Measurements from ENCODE around the gene GRAMD1B. TPM values are rescaled to one million over a fixed set of nuclear protein-coding genes. Genes with fewer than 3 reads are reported as not detected.

Gene GRAMD1B
- total RNA-seq, 1 experiment from 2014 or later, result 82.1 TPM

- Histone ChIP-seq H3K36me3 (ENCODE audit: low read depth, low read length) (no peaks in the 10 kb centered on the region), H4K20me1 (ENCODE audit: low read length) (no peaks in the 10 kb centered on the region), H3K9ac (ENCODE audit: low read length) (no peak overlapping the region), H3K4me2 (ENCODE audit: low read length) (no peak overlapping the region), H3F3A (ENCODE audit: low read length, unreplicated experiment) (no peaks in the 10 kb centered on the region), H2AFZ (ENCODE audit: low read length) (no peak overlapping the region), H3K27ac (ENCODE audit: low read length) (no peak overlapping the region), H3K9me3 (ENCODE audit: low read length) (no peaks in the 10 kb centered on the region), H3K9me2 (replicated peaks; ENCODE audit: low read length) (no peaks in the 10 kb centered on the region), H3K4me3 (ENCODE audit: low read length) (no peak overlapping the region), H3K4me1 (ENCODE audit: insufficient read depth, low read length) (no peaks in the 10 kb centered on the region), H3K79me2 (ENCODE audit: low read length) (no peaks in the 10 kb centered on the region), H3K27me3 (ENCODE audit: low read length) (no peaks in the 10 kb centered on the region)
- ChIA-PET CTCF (no interaction called here), POLR2A (ENCODE audit: unreplicated experiment) (no interaction called here)
- ATAC-seq (peak; percentile 11; the same call in 1 of the 2 replicates), DNase-seq (peak; percentile 9)
- BruUV-seq (replicated peaks), result no TSS peak
- intact Hi-C loops (cut with micrococcal nuclease), result no loop called here
- TF ChIP-seq EZH2 (IDR thresholded peaks at IDR 0.05; ENCODE audit: low read length, unreplicated experiment) (no peak), EZH2phosphoT487 (IDR thresholded peaks at IDR 0.05; ENCODE audit: borderline replicate concordance, low read length) (no peak)
- TF ChIP-seq, protein P1, sequence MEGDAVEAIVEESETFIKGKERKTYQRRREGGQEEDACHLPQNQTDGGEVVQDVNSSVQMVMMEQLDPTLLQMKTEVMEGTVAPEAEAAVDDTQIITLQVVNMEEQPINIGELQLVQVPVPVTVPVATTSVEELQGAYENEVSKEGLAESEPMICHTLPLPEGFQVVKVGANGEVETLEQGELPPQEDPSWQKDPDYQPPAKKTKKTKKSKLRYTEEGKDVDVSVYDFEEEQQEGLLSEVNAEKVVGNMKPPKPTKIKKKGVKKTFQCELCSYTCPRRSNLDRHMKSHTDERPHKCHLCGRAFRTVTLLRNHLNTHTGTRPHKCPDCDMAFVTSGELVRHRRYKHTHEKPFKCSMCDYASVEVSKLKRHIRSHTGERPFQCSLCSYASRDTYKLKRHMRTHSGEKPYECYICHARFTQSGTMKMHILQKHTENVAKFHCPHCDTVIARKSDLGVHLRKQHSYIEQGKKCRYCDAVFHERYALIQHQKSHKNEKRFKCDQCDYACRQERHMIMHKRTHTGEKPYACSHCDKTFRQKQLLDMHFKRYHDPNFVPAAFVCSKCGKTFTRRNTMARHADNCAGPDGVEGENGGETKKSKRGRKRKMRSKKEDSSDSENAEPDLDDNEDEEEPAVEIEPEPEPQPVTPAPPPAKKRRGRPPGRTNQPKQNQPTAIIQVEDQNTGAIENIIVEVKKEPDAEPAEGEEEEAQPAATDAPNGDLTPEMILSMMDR (conservative IDR thresholded peaks at IDR 0.05; ENCODE audit: low read depth, low read length), result no peak
Measured at GRCh38 chr11:123391646-123392348, 38.3 kb upstream of the GRAMD1B start.

GRCh38 chr11:123392431-123392830 lies 37.6 kb upstream of the GRAMD1B start:
- Histone ChIP-seq H3K36me3 (ENCODE audit: low read depth, low read length) (no peaks in the 10 kb centered on the region), H3K4me2 (ENCODE audit: low read length) (no peak overlapping the region), H3F3A (ENCODE audit: low read length, unreplicated experiment) (no peaks in the 10 kb centered on the region), H3K9me2 (replicated peaks; ENCODE audit: low read length) (no peaks in the 10 kb centered on the region), H3K9me3 (ENCODE audit: low read length) (no peaks in the 10 kb centered on the region), H2AFZ (ENCODE audit: low read length) (no peak overlapping the region), H3K79me2 (ENCODE audit: low read length) (no peaks in the 10 kb centered on the region), H3K27me3 (ENCODE audit: low read length) (no peaks in the 10 kb centered on the region), H3K27ac (ENCODE audit: low read length) (no peak overlapping the region), H3K4me3 (ENCODE audit: low read length) (no peak overlapping the region), H4K20me1 (ENCODE audit: low read length) (no peaks in the 10 kb centered on the region), H3K9ac (ENCODE audit: low read length) (no peak overlapping the region), H3K4me1 (ENCODE audit: insufficient read depth, low read length) (no peaks in the 10 kb centered on the region)
- BruUV-seq (replicated peaks), result no TSS peak
- DNase-seq (peak; percentile 32), ATAC-seq (peak; percentile 90)
- intact Hi-C loops (cut with micrococcal nuclease), result no loop called here
- TF ChIP-seq, protein P1 (conservative IDR thresholded peaks at IDR 0.05; ENCODE audit: low read depth, low read length), result no peak
- TF ChIP-seq EZH2 (IDR thresholded peaks at IDR 0.05; ENCODE audit: low read length, unreplicated experiment), result no peak
- no peak for TF ChIP-seq EZH2phosphoT487 (IDR thresholded peaks at IDR 0.05; ENCODE audit: borderline replicate concordance, low read length)
- ChIA-PET POLR2A (ENCODE audit: unreplicated experiment) (no interaction called here), CTCF (no interaction called here)

DNA sequence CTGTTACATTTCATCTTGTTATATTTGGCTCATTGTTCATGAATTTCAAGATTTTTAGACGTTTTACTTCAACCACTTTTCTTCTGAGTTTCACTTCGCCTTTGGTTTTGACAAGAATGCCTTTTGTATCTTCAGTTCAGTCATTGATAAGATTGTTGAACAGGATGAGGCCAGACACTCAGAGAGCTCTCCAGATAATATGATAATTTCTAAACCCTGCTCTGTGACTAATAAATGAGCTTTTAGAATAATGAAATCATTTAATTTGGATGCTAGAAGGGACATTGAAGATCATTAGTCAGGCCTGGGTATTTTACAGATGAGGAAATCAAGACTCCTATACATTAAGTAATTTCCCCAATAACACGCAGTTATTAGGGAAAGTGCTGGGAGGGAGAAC lies 37.2 kb upstream of the GRAMD1B start:
- POLR2A ChIA-PET (ENCODE audit: unreplicated experiment), result no interaction called here
- ATAC-seq (no peak), DNase-seq (no peak)
- TF ChIP-seq EZH2phosphoT487 (IDR thresholded peaks at IDR 0.05; ENCODE audit: borderline replicate concordance, low read length) (no peak), EZH2 (IDR thresholded peaks at IDR 0.05; ENCODE audit: low read length, unreplicated experiment) (no peak)
- TF ChIP-seq, protein P1 (conservative IDR thresholded peaks at IDR 0.05; ENCODE audit: low read depth, low read length), result no peak
- H3K27me3 ChIP-seq (ENCODE audit: low read length), result no peaks in the 10 kb centered on the region
- CTCF ChIA-PET, result interaction anchor here (0.5 kb wide), 1 partner anchor 85 kb away, joined by 4 read pairs; no protein-coding TSS in a partner anchor
- no peaks in the 10 kb centered on the region for H3K9me3 ChIP-seq (ENCODE audit: low read length)
- H3K9ac ChIP-seq (ENCODE audit: low read length), result no peak overlapping the region
- H2AFZ ChIP-seq (ENCODE audit: low read length), result no peak overlapping the region
- no peaks in the 10 kb centered on the region for H3K9me2 ChIP-seq (replicated peaks; ENCODE audit: low read length)
- H3K4me1 ChIP-seq (ENCODE audit: insufficient read depth, low read length), result no peaks in the 10 kb centered on the region
- no peaks in the 10 kb centered on the region for H3K36me3 ChIP-seq (ENCODE audit: low read depth, low read length)
- no peaks in the 10 kb centered on the region for H3K79me2 ChIP-seq (ENCODE audit: low read length)
- H3F3A ChIP-seq (ENCODE audit: low read length, unreplicated experiment), result no peaks in the 10 kb centered on the region
- H3K4me2 ChIP-seq (ENCODE audit: low read length), result no peak overlapping the region
- no peaks in the 10 kb centered on the region for H4K20me1 ChIP-seq (ENCODE audit: low read length)
- intact Hi-C loops (cut with micrococcal nuclease), result no loop called here
- H3K4me3 ChIP-seq (ENCODE audit: low read length), result no peak overlapping the region
- BruUV-seq (replicated peaks), result no TSS peak
- no peak overlapping the region for H3K27ac ChIP-seq (ENCODE audit: low read length)
